ENCODE data around the gene RIPOR3. TPM values are rescaled to one million over a fixed set of nuclear protein-coding genes. Genes with fewer than 3 reads are reported as not detected.

Gene RIPOR3
- total RNA-seq, 1 experiment from 2014 or later = 0.46 TPM

DNA sequence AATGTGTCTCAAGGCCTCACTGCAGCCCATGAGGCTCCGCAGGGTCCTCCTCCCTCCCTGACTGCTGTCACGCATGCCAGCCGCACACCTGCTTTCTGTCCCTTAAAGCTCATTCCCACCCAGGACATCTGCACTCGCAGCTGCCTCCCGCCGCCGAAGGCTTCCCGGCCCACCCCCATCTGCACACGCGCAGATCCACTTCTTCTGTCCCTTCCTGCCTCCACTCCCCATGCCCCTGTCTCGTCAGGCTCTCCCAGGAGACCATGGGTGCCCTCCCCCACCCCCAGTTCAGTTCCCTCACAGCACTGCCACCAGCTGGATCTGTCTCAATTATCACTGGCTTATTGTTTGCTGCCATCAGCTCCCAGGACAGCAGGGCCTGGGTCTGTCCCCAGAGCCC is 63.0 kb downstream of the RIPOR3 start:
- Histone ChIP-seq H3K9me3 (ENCODE audit: control insufficient read depth, low read depth, low read length) (no peaks in the 10 kb centered on the region), H4K5ac (ENCODE audit: insufficient read length, low read depth, low read length) (no peak overlapping the region), H2BK20ac (ENCODE audit: low read depth, low read length, poor library complexity, severe bottlenecking) (no peak overlapping the region), H3K18ac (ENCODE audit: insufficient read length, low read depth, low read length) (no peak overlapping the region), H3T11ph (ENCODE audit: low read length) (no peak overlapping the region), H3K23ac (ENCODE audit: insufficient read length, low read depth, low read length) (no peak overlapping the region), H3K79me2 (ENCODE audit: insufficient read depth, low read length) (no peaks in the 10 kb centered on the region), H3K56ac (ENCODE audit: insufficient read length, low read depth, low read length) (no peak overlapping the region), H3K23me2 (ENCODE audit: insufficient read length, low read depth, low read length, poor library complexity, severe bottlenecking) (no peaks in the 10 kb centered on the region), H3K27ac (ENCODE audit: insufficient read length, low read depth, low read length) (no peak overlapping the region), H4K91ac (ENCODE audit: insufficient read length, low read depth, low read length) (no peak overlapping the region), H3K4me1 (ENCODE audit: insufficient read depth, low read length) (no peaks in the 10 kb centered on the region; the same call in 1 of the 2 replicates), H3K4ac (ENCODE audit: low read depth, low read length) (no peak overlapping the region), H4K20me1 (ENCODE audit: control insufficient read depth, insufficient read depth, insufficient read length) (no peaks in the 10 kb centered on the region), H3K79me1 (ENCODE audit: insufficient read depth, low read depth, low read length, poor library complexity, severe bottlenecking) (no peaks in the 10 kb centered on the region), H3K9ac (ENCODE audit: extremely low read depth, insufficient read length, low read length) (no peak overlapping the region), H2BK5ac (ENCODE audit: insufficient read length, low read length) (no peak overlapping the region), H3K14ac (ENCODE audit: insufficient read depth, low read length) (no peak overlapping the region), H2AFZ (ENCODE audit: low read length) (no peak overlapping the region), H2BK15ac (ENCODE audit: low read depth, low read length) (no peak overlapping the region), H3K4me2 (ENCODE audit: insufficient read depth, insufficient read length, low read length) (no peak overlapping the region), H2BK120ac (ENCODE audit: low read depth, low read length, poor library complexity, severe bottlenecking) (no peak overlapping the region), H4K8ac (replicated peaks; ENCODE audit: insufficient read length, low read depth, low read length) (no peak overlapping the region), H2BK12ac (ENCODE audit: insufficient read length, low read depth, low read length) (no peak overlapping the region), H2AK5ac (ENCODE audit: insufficient read length, low read length) (no peak overlapping the region), H3K27me3 (ENCODE audit: insufficient read depth, low read length) (no peaks in the 10 kb centered on the region)
- no CpG with 5 or more reads among the region's 11 CpGs for WGBS (ENCODE audit: extremely low coverage, insufficient read length, low lambda C conversion rate)
- Mint-ChIP-seq H3K27ac (peak overlapping the region in 2 of 3 experiments; percentile 39 to 55; a peak in 3 of 7 replicates), H3K4me3 (no peak overlapping the region), H3K36me3 (ENCODE audit: insufficient read depth in 1 of 3, low read depth in 3 of 3) (no peaks in the 10 kb centered on the region), H3K4me1 (peaks cover 9 to 21% of the 10 kb centered on the region in 2 experiments), H3K9me3 (no peaks in the 10 kb centered on the region; a peak in 1 of 5 replicates), H3K27me3 (ENCODE audit: low read depth) (no peaks in the 10 kb centered on the region; the same call in 1 of the 2 replicates)
- TF ChIP-seq, protein P1, sequence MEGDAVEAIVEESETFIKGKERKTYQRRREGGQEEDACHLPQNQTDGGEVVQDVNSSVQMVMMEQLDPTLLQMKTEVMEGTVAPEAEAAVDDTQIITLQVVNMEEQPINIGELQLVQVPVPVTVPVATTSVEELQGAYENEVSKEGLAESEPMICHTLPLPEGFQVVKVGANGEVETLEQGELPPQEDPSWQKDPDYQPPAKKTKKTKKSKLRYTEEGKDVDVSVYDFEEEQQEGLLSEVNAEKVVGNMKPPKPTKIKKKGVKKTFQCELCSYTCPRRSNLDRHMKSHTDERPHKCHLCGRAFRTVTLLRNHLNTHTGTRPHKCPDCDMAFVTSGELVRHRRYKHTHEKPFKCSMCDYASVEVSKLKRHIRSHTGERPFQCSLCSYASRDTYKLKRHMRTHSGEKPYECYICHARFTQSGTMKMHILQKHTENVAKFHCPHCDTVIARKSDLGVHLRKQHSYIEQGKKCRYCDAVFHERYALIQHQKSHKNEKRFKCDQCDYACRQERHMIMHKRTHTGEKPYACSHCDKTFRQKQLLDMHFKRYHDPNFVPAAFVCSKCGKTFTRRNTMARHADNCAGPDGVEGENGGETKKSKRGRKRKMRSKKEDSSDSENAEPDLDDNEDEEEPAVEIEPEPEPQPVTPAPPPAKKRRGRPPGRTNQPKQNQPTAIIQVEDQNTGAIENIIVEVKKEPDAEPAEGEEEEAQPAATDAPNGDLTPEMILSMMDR (conservative IDR thresholded peaks at IDR 0.05) = no peak
- no peak for DNase-seq
